Activated naive CD4-positive, alpha-beta T cell treated with anti-CD3 and anti-CD28 coated beads, Interleukin-2, amount 50 U/mL, for 16 hours (primary cell): ENCODE results near the gene MBOAT7.
"Not testable (repeated sequence)": the region's sequence is repeated elsewhere in the genome, so short reads cannot be mapped to it uniquely, and the experiment has no call there.

ENCODE experiments used
- DNase-seq: peaks from one replicate; pipeline ENCODE4 v3.0.0-alpha.2; 2020

Gene MBOAT7

DNA sequence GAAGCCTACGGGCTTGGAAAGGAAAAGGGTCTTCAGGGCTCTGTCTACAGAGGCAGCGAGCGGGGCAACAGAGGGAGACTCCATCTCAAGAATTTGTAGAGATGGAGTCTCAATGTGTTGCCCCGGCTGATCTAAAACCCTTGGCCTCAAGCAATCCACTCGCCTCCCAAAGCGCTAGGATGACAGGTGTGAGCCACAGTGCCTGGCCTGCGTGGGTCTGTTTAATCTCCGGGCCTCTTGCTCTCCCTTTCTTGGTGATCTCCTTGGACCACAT lies 19.3 kb upstream of the MBOAT7 start:
- DNase-seq = no peak

DNA sequence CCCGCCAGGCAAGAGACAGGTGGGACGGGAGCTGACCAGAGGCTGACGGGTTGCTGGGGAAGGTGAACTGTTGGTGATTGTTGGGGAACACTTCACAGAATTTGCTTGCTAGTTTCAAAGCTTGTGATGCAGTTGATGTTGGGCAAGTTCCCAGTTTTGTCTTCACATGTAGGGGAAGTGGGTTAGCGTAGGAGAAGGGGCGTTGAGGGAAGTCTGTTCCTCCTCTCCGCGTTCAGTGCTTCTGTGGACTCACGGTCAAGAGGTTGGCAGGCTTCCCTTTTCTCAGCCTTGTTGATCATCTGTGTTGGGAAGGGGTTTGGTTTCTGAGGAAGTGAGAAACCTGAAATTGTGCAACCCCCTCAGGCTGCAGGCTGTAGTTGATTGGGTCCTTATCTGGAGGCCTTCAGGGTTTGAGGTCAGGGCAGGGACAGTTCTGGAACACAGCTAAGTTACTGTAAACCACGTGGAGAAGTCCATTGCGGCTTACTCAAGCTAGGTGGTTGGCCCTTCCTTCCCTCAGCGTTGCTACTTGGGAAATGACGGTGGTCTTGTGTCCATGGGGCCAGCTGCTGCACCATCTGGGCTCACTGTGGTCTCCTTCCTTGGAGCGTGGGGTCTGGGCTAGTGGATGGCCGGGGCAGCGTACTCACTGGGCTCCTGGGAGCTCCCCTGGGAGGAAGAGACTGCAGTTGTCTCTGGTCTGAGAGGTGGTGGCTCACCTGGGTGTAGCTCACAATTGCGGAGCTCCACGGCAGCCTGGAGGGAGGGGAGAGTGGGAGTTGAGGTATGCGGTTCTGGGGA lies 18.8 kb upstream of the MBOAT7 start:
- DNase-seq = peak; percentile 29

DNA sequence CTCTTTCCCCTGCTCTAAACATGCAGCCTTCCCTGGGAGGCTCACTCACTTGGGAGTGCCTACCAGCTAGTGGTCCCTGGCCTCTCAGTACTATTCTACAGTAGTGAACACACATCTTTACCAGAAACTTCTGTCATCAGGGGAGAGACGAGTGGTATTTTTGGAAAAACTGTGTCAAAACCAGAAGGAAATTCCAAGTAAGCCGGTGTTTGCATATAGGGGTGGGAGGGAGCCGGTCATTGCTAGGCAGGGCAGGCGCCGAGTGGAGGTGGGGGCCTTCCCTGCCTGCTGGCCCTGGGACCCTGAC lies 18.2 kb upstream of the MBOAT7 start:
- DNase-seq = no peak

DNA sequence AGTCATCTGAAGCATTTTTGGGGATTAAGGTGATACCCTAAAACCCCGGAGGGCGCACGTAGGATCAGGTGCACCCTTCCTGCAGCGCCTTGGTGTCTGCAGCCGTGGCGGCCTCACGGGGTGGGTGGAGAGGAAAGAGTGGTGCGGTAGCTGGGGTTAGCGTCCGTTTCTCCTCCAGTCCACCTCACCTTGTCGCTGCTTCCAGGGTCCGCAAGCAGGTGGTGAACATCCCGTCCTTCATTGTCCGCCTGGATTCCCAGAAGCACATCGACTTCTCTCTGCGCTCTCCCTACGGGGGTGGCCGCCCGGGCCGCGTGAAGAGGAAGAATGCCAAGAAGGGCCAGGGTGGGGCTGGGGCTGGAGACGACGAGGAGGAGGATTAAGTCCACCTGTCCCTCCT lies 17.8 kb upstream of the MBOAT7 start:
- not testable (repeated sequence) for DNase-seq

DNA sequence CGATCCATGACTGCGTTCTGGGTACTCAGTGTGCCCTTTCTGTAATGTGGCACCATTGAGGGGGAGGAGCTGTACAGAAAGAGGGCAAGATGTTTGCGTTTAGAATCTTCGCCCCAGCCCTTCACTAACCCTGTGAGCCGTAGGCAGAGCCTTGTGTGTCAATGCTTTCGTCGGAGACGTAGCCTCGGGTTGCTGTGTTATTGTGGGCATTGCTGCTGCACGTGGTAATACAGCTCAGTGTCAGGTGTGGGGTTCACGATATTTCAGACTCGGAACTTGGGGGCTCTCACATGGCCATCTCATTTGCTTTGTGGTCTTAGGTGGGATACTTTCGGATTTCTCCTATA lies 17.4 kb upstream of the MBOAT7 start:
- no peak for DNase-seq

DNA sequence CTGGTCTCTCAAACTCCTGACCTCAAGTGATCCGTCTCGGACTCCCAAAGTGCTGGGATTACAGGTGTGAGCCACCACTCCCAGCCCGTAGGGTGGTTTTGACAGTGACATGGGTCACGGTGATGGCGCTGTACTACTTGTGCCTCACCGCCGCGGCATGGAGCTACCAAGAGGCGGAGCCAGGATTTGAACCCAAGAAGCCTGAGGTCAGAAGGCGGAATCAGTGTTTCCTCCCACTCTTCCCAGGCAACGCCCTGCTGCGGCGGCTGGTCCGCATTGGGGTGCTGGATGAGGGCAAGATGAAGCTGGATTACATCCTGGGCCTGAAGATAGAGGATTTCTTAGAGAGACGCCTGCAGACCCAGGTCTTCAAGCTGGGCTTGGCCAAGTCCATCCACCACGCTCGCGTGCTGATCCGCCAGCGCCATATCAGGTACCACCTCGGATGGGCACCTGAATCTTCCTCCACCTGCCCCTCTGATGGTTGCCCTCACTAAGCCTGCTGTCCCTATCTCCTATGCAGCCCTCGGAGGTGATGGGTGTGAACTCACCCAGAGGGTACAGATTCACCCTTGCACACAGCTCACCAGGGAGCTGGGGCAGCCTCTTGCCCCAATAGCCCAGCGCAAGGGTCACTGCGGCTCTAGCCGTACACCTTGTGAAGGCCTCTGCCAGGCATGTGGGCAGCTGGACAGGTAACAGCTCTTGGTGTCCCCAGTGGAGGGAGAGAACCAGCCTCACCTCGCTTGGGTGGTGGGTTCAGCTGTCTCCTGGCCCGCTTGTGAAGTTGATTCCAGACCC lies 16.9 kb upstream of the MBOAT7 start:
- no peak for DNase-seq

DNA sequence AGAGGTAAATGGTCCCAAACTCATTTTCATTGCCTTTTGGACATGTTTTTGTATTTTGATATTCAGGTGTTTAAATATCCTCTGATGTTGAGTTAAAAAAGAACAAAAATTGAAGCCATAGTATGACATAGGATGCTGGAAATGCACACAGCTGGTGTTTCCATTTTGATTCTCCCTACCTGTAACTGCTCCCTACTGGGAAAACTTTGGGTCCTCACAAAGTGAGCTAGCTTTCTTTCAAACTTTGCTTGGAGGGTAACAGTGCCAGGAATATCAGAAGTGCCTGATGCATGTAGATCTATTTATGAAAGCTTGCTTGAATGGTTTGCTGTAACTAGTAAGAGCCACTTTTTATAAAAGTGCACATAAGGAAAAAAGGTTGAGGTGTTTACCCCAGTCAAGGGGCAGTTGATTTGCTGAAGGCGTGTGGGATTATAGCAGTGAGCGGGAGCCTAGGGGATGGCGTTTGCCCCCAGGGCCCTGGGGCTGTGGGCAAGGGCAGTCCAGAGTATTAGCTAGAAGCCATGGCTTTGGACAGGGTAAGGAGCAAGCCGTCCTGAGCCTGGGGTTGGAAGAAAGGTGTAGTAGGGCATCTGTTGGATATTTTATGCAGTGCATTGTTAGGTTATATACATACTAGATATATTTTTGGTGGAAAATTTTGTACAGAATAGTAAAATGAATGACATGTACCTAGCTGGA lies 15.5 kb upstream of the MBOAT7 start:
- DNase-seq = no peak

DNA sequence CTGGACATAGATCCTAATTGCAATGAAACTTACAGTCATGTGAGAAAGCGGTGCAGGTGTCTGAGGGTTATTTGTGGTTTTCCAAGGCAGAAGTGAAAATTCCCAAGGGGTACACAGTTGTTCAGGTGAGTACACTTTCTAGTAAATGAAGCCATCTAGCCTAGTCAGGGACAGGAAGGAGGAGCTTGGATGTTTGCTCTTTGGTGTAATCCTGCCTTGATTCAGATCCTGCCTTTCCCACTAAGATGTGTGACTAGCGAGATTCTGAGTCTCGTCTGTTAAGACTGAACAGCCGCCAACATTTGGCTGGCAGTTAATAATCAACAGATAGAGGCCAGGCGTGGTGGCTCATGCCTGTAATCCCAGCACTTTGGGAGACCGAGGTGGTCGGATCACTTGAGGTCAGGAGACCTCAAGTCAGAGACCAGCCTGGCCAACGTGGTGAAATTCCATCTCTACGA lies 13.8 kb upstream of the MBOAT7 start:
- no peak for DNase-seq

DNA sequence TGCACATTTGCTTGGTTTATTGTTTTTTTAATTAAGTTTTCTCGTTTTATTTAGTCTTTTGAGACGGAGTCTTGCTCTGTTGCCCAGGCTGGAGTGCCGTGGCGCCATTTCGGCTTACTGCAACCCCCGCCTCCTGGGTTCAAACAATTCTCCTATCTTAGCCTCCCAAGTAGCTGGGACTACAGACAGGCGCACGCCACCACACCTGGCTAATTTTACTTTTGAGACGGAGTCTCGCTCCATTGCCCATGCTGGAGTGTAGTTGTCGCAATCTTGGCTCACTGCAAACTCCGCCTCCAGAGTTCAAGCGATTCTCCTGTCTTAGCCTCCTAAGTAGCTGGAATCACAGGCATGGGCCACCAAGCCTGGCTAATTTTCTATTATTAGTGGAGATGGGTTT lies 12.6 kb upstream of the MBOAT7 start:
- no peak for DNase-seq

DNA sequence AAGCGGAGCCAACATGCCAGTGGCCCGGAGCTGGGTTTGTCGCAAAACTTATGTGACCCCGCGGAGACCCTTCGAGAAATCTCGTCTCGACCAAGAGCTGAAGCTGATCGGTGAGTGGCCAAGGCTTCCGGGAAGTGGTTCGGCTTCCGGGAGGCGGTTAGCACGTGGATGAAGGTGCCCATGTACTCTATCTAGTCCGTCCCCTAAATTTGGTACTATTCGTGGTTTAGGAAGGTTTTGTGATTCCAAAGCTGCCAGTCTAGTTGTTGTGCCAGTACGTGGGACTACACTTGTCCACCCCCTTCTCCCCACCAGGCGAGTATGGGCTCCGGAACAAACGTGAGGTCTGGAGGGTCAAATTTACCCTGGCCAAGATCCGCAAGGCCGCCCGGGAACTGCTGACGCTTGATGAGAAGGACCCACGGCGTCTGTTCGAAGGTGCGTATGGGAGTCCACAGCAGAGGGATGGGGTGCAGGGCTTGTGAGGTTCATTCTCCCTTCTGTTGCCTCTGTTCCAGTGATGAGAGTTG lies 11.9 kb upstream of the MBOAT7 start:
- DNase-seq = no peak

DNA sequence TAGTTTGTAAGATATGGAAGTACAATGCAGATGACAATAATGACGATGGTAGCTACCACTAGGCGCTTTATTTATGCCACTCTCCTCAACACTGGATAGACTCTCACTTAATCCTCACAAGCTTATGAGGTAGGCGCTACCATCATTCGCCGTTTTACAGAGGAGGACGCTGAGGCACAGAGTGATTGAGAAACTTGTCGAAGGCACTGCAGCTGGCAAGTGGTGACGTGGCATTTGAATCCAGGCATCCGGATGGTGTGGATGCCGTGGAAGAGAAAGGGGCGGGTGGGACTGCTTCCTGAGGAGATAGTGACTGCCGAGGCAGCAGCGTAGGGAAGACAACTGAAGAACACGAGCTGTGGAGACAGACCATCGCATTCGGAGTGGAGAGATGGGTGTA lies 10.0 kb upstream of the MBOAT7 start:
- no peak for DNase-seq

DNA sequence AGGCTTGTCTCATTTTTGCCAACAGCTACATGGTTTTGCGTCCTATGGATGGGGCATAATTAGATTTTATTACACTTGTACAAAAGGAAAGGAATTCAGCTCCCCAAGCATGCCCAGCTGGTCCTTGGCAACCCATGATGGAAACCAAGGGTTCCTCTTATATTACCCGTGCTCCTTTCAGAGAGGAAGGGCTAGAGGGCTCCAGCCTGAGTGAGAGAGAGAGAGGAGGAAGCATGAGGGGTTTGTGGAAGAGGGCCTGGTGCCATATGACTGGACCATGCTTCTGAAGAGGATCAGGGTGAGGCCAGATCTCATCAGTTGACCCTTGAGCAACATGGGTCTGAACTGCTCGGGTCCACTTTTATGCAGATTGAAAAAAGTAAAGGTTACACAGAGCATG lies 7.7 kb upstream of the MBOAT7 start:
- no peak for DNase-seq

DNA sequence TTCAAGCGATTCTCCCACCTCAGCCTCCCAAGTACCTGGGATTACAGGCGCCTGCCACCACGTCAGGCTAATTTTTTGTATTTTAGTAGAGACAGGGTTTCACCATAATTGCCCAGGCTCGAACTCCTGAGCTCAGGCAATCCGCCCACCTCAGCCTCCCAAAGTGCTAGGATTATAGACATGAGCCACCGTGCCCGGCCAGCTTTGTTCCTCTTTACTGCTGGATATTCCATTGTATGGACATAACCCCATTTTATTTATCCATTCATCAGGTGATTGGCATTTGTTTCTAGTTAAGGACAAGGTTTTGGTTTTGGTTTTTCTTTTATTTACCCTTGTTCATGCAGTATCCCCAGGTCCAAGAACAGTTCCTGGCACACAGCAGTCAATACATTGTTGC lies 7.2 kb upstream of the MBOAT7 start:
- DNase-seq = no peak

DNA sequence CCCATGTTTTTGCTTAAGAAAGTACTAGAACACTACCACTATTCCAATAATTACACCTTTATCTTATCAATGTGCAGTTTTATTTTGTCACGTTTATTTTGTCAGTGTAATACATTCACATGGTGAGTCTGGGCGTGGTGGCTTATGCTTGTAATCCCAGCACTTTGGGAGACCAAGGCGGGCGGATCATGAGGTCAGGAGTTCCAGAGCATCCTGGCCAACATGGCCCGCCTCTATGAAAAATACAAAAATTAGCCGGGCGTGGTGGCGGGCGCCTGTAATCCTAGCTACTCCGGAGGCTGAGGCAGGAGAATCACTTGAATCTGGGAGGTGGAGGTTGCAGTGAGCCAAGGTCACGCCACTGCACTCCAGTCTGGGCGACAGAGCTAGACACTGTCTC lies 5.1 kb upstream of the MBOAT7 start:
- not testable (repeated sequence) for DNase-seq

DNA sequence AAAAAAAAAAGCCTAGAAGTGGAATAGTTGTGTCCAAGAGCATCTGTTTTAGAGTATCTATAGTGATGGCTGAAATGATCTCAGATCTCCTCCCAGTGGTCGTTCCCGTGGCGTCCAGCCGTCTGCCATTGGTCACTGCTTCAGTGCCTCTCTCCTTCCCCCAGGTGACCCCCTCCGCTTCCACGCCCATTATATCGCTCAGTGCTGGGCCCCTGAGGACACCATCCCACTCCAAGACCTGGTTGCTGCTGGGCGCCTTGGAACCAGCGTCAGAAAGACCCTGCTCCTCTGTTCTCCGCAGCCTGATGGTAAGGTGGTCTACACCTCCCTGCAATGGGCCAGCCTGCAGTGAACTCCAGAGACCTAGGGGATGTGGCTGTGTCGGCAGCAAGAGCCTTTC lies 3.6 kb upstream of the MBOAT7 start:
- no peak for DNase-seq

DNA sequence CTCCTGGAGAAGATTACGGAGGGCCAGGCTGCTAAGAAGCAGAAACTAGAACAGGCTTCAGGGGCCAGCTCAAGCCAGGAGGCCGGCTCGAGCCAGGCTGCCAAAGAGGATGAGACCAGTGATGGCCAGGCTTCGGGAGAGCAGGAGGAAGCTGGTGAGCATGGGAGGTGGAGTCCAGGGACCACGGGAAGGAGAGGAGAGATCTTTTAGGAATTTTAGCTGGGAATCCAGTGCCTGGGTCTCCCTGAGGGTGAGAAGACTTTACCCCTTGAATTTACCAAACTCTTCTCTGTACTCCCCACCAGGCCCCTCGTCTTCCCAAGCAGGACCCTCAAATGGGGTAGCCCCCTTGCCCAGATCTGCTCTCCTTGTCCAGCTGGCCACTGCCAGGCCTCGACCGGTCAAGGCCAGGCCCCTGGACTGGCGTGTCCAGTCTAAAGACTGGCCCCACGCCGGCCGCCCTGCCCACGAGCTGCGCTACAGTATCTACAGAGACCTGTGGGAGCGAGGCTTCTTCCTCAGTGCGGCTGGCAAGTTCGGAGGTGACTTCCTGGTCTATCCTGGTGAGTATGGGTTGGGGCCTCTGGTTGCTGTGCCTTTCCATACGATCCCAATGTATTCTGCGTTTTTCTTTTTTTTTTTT lies 2.6 kb upstream of the MBOAT7 start:
- no peak for DNase-seq

DNA sequence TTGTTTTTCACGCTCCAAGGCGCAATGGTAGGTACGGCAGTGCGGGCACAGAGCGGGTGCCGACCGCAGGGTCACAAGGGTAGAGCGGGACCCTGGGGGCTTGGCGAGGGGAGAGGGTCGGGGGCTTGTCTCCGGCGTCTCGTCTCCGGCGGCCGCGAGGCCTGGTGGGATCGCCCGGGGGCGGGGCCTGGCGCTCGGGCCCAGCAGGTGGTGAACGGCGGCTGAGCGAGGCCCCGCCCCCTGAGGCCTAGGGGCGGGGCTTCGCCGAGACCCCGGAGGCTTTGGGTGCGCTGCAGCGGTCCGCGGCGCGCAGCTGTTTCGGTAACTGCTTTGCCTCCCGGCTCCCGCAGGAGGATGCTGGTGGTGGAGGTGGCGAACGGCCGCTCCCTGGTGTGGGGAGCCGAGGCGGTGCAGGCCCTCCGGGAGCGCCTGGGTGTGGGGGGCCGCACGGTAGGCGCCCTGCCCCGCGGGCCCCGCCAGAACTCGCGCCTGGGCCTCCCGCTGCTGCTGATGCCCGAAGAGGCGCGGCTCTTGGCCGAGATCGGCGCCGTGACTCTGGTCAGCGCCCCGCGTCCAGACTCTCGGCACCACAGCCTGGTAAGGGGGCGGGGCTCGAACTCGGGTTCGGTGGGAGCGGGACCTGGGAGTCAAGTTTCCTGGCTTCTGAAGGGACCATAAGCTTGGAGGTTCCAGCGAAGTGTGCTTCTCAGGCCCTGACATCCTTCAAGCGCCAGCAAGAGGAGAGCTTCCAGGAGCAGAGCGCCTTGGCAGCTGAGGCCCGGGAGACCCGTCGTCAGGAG lies 1.8 kb upstream of the MBOAT7 start, which contains the start of gene TSEN34:
Gene TSEN34 (plus strand): TSS at position 298 of the 800 bp plus-strand sequence. CDS start 57 bp downstream, at position 355.
- peak; percentile 89 for DNase-seq

DNA sequence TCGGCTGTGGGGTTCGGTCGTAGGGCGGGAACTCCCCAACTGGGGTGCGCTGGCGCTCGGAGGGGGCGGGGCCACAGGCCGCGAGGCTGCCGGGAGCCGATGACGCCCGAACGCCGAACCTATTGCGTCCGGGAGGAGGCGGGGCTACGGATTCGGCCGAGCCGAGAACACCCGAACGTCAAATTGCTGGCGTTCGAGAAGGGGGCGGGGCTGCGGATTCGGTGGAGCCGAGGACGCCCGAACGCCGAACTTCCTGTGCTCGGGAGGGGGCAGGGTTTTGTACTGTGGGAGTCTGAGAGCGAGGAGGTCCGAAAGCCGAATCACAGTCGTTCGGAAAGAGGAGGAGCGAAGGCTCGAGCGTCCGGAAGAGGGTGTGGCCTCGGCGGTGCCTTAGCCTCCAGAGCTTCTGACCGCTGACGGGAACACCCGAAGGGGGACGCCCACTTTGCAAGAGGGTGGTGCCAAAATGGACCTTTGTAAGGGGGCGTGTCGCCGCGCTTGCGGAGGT lies 1.2 kb upstream of the MBOAT7 start:
- peak; percentile 100 for DNase-seq

DNA sequence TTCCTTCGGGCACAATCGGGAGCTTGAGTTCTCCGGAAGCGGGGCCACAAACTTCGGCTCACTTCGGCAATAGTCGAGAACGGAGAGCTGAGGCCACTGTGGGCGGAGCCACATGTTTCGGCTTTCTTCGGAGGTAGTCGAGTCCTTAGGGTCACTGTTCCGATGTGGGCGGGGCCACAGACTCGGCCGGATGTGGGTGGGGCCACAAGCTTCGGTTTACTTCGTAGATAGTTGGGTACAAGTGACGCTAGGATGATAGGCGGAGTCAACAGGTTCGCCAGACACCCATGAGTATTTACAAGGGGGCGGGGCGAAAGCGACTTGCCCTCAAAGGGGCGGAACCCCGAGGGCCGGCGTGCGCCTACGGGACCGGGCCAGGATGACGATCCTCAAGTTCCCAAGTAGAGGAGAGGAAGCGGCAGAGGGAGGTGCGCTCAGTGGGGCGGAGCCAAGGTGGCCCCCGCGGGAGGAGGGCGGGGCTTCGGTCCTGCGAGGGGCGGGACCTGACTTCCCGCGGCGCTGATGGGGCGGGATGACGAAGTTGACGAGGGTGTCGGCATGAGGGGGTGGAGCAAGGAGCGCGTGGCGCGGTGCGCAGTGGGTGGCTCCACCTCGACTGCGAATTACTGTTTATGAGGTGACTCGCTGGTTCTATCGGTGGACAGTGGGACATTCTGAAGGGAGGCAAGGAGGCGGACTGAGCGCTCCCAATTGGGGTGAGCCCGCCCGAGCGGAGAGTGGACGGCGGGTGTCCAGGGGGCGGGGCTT lies 539 bp upstream of the MBOAT7 start:
- DNase-seq = peak; percentile 100

DNA sequence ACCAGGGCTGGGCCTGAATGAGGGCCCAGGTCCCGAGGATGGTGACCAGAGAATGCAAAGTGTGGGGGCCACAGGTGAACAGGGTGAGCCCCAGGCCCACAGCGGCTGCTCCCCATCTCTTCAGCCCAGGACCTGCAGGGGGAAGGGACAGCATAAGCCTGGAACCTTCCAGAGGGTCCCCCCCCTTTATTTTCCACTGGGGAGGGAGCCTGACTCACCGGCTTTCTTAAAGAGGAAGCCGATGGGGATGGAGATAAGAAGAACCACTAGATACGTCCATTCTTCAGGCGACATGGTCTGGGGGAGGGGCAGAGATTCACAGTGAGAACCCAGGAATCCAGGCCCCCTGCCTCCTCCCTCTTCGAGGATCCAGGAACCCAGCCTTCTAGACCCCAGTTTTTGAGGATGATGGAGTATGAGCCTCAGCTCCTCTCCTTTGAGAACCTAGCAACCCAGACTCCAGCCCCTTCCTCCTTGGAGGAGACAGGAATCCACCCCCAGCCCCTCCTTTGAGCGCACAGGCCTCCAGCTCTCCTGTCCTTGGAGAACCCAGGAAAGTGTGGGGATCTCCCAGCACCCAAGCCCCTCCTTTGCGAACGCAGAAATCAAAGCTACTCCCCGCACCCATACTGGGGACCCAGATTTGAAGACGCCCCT lies 1.0 kb downstream of the MBOAT7 start:
- no peak for DNase-seq

DNA sequence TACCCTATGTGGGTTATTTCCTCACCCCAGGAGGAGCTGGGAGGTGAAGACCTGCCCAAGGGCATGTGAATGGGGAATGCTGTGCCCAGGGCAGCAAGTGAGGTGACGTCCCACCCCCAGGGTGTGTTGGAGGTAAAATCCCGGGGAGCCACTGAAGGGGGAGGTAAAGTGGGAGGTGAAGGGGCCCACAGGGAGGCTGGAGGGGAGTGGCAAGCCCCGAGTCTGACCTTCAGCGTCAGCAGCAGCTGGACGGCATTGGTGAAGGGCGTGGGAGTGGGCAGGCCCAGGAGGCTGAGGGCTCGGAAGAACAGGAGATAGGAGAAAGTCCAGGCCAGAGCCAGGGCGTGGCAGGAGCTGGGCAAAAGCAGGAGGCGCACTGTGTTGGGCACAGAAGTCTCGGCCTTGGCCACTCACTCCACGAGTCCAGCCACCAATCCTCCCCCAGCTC lies 2.4 kb downstream of the MBOAT7 start:
- no peak for DNase-seq
